ENCODE measurements around the gene NID1.
"Not testable (repeated sequence)": the region's sequence is repeated elsewhere in the genome, so short reads cannot be mapped to it uniquely, and the experiment has no call there.

NID1 gene

DNA sequence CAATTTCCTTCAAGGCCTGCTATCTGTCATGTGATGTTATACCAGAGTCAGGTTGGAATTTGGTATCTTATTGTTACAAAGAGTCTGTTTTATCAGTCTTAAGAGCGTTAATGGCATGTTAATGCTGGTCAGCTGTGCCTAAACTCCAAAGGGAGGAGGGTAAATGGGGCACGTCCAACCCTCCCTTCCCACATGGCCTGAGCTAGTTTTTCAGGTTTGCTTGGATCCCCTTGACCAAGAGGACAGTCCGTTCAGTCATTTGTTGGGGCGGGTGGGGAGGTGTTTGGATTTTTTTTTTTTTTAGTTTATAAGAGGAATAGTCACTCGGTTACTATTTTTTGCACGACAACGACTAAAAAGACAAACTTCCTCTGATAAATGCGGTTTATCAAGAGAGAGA, 134.3 kb downstream of the NID1 start:
- DNase-seq: no peak

DNA sequence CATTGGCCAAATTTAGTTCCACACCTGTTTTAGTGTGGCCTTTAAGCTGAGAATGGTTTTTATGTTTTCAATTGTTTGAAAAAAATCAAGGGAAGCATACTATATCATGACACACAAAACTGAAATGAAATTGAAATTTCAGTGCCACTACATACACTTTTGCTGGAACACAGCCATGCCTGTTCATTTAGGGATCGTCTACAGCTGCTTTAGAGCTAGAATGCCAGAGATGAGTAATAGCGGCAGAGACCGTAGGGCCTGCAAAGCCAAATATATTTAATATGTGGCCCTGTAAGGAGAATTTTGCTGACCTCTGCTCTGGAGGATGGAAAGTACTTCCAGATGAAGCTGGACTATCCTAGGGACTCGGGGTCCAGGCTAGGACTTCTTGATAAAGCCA, 135.7 kb downstream of the NID1 start:
- no peak for DNase-seq

DNA sequence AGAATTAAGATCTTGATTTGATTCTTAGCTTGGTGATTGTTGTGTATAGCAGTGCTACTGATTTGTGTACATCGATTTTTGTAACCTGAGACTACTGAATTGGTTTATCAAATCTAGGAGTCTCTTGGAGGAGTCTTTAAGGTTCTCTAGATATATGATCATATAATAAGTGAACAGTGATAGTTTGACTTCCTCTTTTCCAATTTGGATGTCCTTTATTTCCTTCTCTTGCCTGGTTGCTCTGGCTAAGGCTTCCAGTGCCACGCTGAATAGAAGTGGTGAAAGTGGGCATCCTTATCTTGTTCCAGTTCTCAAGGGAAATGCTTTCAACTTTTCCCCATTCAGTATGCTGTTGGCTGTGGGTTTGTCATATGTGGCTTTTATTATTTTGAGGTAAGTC, 136.7 kb downstream of the NID1 start:
- DNase-seq: no peak

DNA sequence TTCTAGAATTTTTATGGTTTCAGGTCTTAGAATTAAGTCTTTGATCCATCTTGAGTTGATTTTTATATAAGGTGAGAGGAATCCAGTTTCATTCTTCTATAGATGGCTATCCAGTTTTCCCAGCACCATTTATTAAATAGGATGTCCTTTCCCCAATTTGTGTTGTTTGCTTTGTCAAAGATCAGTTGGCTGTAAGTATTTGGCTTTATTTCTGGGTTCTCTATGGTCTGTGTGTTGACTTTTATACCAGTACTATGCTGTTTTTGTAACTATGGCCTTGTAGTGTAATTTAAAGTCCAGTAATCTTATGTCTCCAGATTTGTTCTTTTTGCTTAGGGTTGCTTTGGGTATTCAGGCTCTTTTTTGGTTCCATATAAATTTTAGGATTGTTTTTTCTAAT, 137.3 kb downstream of the NID1 start:
- DNase-seq: not testable (repeated sequence)
